ENCODE results near the gene ADAMTSL2.

The ADAMTSL2 gene

GRCh38 chr9:133619791-133620190 is 85.3 kb downstream of the ADAMTSL2 start:
- Histone ChIP-seq H3K27ac (ENCODE audit: low read length) (no peak overlapping the region), H3K9ac (ENCODE audit: low read length) (no peak overlapping the region), H3K4me1 (ENCODE audit: control insufficient read depth, low read depth, low read length) (no peaks in the 10 kb centered on the region), H3K27me3 (ENCODE audit: control insufficient read depth, insufficient read depth, low read length) (no peaks in the 10 kb centered on the region), H3K4me3 (ENCODE audit: low read length) (no peak overlapping the region), H3K9me3 (ENCODE audit: control insufficient read depth, low read depth, low read length) (no peaks in the 10 kb centered on the region), H3K36me3 (ENCODE audit: control insufficient read depth, low read depth, low read length) (no peaks in the 10 kb centered on the region)

GRCh38 chr9:133621725-133622267 is 87.3 kb downstream of the ADAMTSL2 start:
- H3K9ac ChIP-seq (ENCODE audit: low read length): no peak overlapping the region
- no peaks in the 10 kb centered on the region for H3K27me3 ChIP-seq (ENCODE audit: control insufficient read depth, insufficient read depth, low read length)
- H3K36me3 ChIP-seq (ENCODE audit: control insufficient read depth, low read depth, low read length): no peaks in the 10 kb centered on the region
- no peaks in the 10 kb centered on the region for H3K9me3 ChIP-seq (ENCODE audit: control insufficient read depth, low read depth, low read length)
- H3K4me1 ChIP-seq (ENCODE audit: control insufficient read depth, low read depth, low read length): no peaks in the 10 kb centered on the region
- no peak overlapping the region for H3K4me3 ChIP-seq (ENCODE audit: low read length)
- no peak overlapping the region for H3K27ac ChIP-seq (ENCODE audit: low read length)

GRCh38 chr9:133622555-133622954 is 88.1 kb downstream of the ADAMTSL2 start:
- no peaks in the 10 kb centered on the region for H3K4me1 ChIP-seq (ENCODE audit: control insufficient read depth, low read depth, low read length)
- no peak overlapping the region for H3K4me3 ChIP-seq (ENCODE audit: low read length)
- no peak overlapping the region for H3K27ac ChIP-seq (ENCODE audit: low read length)
- no peak overlapping the region for H3K9ac ChIP-seq (ENCODE audit: low read length)
- no peaks in the 10 kb centered on the region for H3K27me3 ChIP-seq (ENCODE audit: control insufficient read depth, insufficient read depth, low read length)
- no peaks in the 10 kb centered on the region for H3K9me3 ChIP-seq (ENCODE audit: control insufficient read depth, low read depth, low read length)
- no peaks in the 10 kb centered on the region for H3K36me3 ChIP-seq (ENCODE audit: control insufficient read depth, low read depth, low read length)
